GM12878 (cell line): ENCODE measurements around the gene TK2. TPM values are rescaled to one million over a fixed set of nuclear protein-coding genes. Genes with fewer than 3 reads are reported as not detected.
A peak's percentile ranks its signal among the peaks of the same experiment; 100 is the strongest.

Source experiments
- ATAC-seq: fragments of 200-7000 bp; cut with Tn5 transposase; 3 replicates; pipeline ENCODE4 v1.9.1; 2020; ENCODE audit warnings: mild to moderate bottlenecking, moderate library complexity
- BruUV-seq: library from RNA; stranded (reverse); fragments of 400-500 nt; replicated peaks from 2 replicates; lab custom pipeline; 2021; lab: Mats Ljungman, UMichigan
- CTCF ChIA-PET: fragments of 300-600 bp; sonication (Branson Sonifier 250); formaldehyde crosslinking; extraction: SDS; loops from one replicate; lab custom pipeline; 2021; ENCODE audit warnings: inconsistent platforms; lab: Yijun Ruan, JAX
- POLR2A ChIA-PET: fragments of 350-600 bp; formaldehyde crosslinking; extraction: SDS; loops from one replicate; lab custom pipeline; 2021; ENCODE audit warnings: inconsistent platforms; lab: Charles Lee
- RAD21 ChIA-PET: fragments of 300-600 bp; sonication (Branson Sonifier 250); formaldehyde crosslinking; loops from one replicate; lab custom pipeline; 2023; ENCODE audit warnings: antibody characterized with exemption; ENCODE audit not compliant: unreplicated experiment; lab: Charles Lee
- SMC1A ChIA-PET: fragments of 300-600 bp; sonication (Branson Sonifier 250); formaldehyde crosslinking; loops from one replicate; lab custom pipeline; 2023; ENCODE audit not compliant: unreplicated experiment, uncharacterized antibody; lab: Charles Lee
- DNase-seq: peaks from one replicate; pipeline ENCODE4 v3.0.0-alpha.2; 2011; ENCODE audit warnings: low read depth, low spot score
- FAIRE-seq: peaks from 3 replicates; lab custom pipeline; 2011; peaks lifted over from hg19 to GRCh38; lab: Jason Lieb, UNC
- H2AFZ ChIP-seq: 2 replicates; pipeline ENCODE4 v1.6.0; 2011; ENCODE audit warnings: low read depth, low read length, control low read depth; ENCODE audit not compliant: control insufficient read depth
- H3K27ac ChIP-seq: 2 replicates; pipeline ENCODE4 v1.5.1; 2011; ENCODE audit warnings: control low read depth; ENCODE audit not compliant: control insufficient read depth, insufficient read depth
- H3K27me3 ChIP-seq, 2 experiments: replicated peaks in 1 of 2; 2 replicates each; pipeline versions ENCODE4 v1.6.0 to v1.6.1; 2011; ENCODE audit warnings: low read length in 1 of 2; ENCODE audit not compliant: control insufficient read depth in 2 of 2, insufficient read depth in 2 of 2
- H3K36me3 ChIP-seq, 2 experiments: 2 replicates each; pipeline ENCODE4 v1.5.1; 2011; ENCODE audit warnings: low read length in 1 of 2; ENCODE audit not compliant: control insufficient read depth in 2 of 2, insufficient read depth in 2 of 2
- H3K4me1 ChIP-seq: 2 replicates; pipeline ENCODE4 v1.6.1; 2011; ENCODE audit warnings: mild to moderate bottlenecking, low read length, moderate library complexity, mixed read lengths; ENCODE audit not compliant: control insufficient read depth, insufficient read depth
- H3K4me2 ChIP-seq: 2 replicates; pipeline ENCODE4 v1.6.0; 2011; ENCODE audit warnings: control low read depth; ENCODE audit not compliant: control insufficient read depth, insufficient read depth
- H3K4me3 ChIP-seq: fragments of 200-600 bp; sonication (generic); 2 replicates; pipeline ENCODE4 v1.5.1; 2016
- H3K79me2 ChIP-seq: 2 replicates; pipeline ENCODE4 v1.6.0; 2011; ENCODE audit warnings: low read length; ENCODE audit not compliant: control insufficient read depth, insufficient read depth
- H3K9ac ChIP-seq: 2 replicates; pipeline ENCODE4 v1.8.0; 2011; ENCODE audit warnings: low read length, control low read depth, mixed read lengths; ENCODE audit not compliant: control insufficient read depth, insufficient read depth
- H3K9me3 ChIP-seq: replicated peaks from 3 replicates; pipeline ENCODE4 v1.5.1; 2011; ENCODE audit warnings: mild to moderate bottlenecking, low read length; ENCODE audit not compliant: control insufficient read depth, insufficient read depth
- H4K20me1 ChIP-seq: 2 replicates; pipeline ENCODE4 v1.6.0; 2011; ENCODE audit not compliant: control insufficient read depth, insufficient read depth
- ASH2L ChIP-seq: fragments of 300-600, 200-600 bp; sonication (generic); IDR thresholded peaks from 2 replicates; pipeline ENCODE4 v1.6.1; 2017; ENCODE audit warnings: low read depth, mild to moderate bottlenecking, borderline replicate concordance
- CBX3 ChIP-seq: fragments of 200-600 bp; sonication (generic); IDR thresholded peaks from 2 replicates; pipeline ENCODE4 v1.6.1; 2016; ENCODE audit warnings: low read depth, borderline replicate concordance
- CHD4 ChIP-seq: fragments of 200-600 bp; sonication (generic); IDR thresholded peaks from 2 replicates; pipeline ENCODE4 v1.6.1; 2016; ENCODE audit warnings: mild to moderate bottlenecking
- CREB1 ChIP-seq: IDR thresholded peaks from 2 replicates; pipeline ENCODE4 v1.6.1; 2012; ENCODE audit warnings: low read depth, mild to moderate bottlenecking, inconsistent platforms
- EP300 ChIP-seq, 2 experiments: fragments of 150-350 bp in 1 of 2; IDR thresholded peaks; 2 replicates each; pipeline ENCODE4 v1.6.1; 2011 to 2012; ENCODE audit warnings: low read depth in 2 of 2, low read length in 2 of 2, borderline replicate concordance in 1 of 2, improper control_type of control experiment in 1 of 2, inconsistent platforms in 1 of 2; ENCODE audit not compliant: control insufficient read depth in 1 of 2
- HDAC2 ChIP-seq: fragments of 200-600 bp; sonication (generic); IDR thresholded peaks from 2 replicates; pipeline ENCODE4 v1.6.1; 2017
- IKZF2 ChIP-seq, 2 experiments: fragments of 450-650 bp; IDR thresholded peaks; 2 replicates each; pipeline ENCODE4 v1.6.1; 2017; ENCODE audit warnings: mild to moderate bottlenecking in 2 of 2, moderate library complexity in 2 of 2
- JUND ChIP-seq: IDR thresholded peaks from 2 replicates; pipeline ENCODE4 v1.6.1; 2012; ENCODE audit warnings: low read depth, mild to moderate bottlenecking, low read length, improper control_type of control experiment, moderate library complexity
- MAX ChIP-seq: IDR thresholded peaks from 2 replicates; pipeline ENCODE4 v1.6.1; 2012; ENCODE audit warnings: low read depth, low read length, improper control_type of control experiment
- MTA3 ChIP-seq: IDR thresholded peaks from 2 replicates; pipeline ENCODE4 v1.6.1; 2012; ENCODE audit warnings: low read length, inconsistent platforms, borderline replicate concordance
- MXI1 ChIP-seq: fragments of 150-350 bp; IDR thresholded peaks from 2 replicates; pipeline ENCODE4 v1.6.1; 2011; ENCODE audit warnings: low read depth, mild to moderate bottlenecking, inconsistent platforms, low read length, improper control_type of control experiment
- MYB ChIP-seq: fragments of 150-350 bp; IDR thresholded peaks from 2 replicates; pipeline ENCODE4 v1.6.1; 2014; ENCODE audit warnings: mild to moderate bottlenecking, low read depth, low read length, borderline replicate concordance
- PML ChIP-seq: IDR thresholded peaks from 2 replicates; pipeline ENCODE4 v1.6.1; 2012; ENCODE audit warnings: low read length, inconsistent platforms
- RB1 ChIP-seq: fragments of 450-650 bp; formaldehyde crosslinking; IDR thresholded peaks from 2 replicates; pipeline ENCODE4 v1.6.1; 2017; ENCODE audit warnings: mild to moderate bottlenecking, borderline replicate concordance
- RELA ChIP-seq: fragments of 450-650 bp; IDR thresholded peaks from 2 replicates; pipeline ENCODE4 v1.8.0; 2014; ENCODE audit warnings: borderline replicate concordance; ENCODE audit not compliant: partially characterized antibody
- REST ChIP-seq: IDR thresholded peaks from 2 replicates; pipeline ENCODE4 v1.6.1; 2012; ENCODE audit warnings: mild to moderate bottlenecking, low read depth, low read length
- SPI1 ChIP-seq: IDR thresholded peaks from 2 replicates; pipeline ENCODE4 v1.6.1; 2011; ENCODE audit warnings: low read depth, mild to moderate bottlenecking, low read length, moderate library complexity, borderline replicate concordance; ENCODE audit not compliant: insufficient read depth
- STAT1 ChIP-seq: fragments of 450-650 bp; conservative IDR thresholded peaks from 2 replicates; pipeline ENCODE4 v1.6.1; 2014; ENCODE audit warnings: antibody characterized with exemption, mild to moderate bottlenecking
- WRNIP1 ChIP-seq: IDR thresholded peaks from 2 replicates; pipeline ENCODE4 v1.6.1; 2011; ENCODE audit warnings: low read depth, low read length, improper control_type of control experiment, borderline replicate concordance
- WGBS: methylation state at CpG from one replicate; pipeline ENCODE4 v1.1.6; 2016; ENCODE audit warnings: low lambda C conversion rate; ENCODE audit not compliant: insufficient replicate concordance, insufficient coverage; ENCODE audit errors: missing lambda C conversion rate; 5-methylcytosine and 5-hydroxymethylcytosine counted together
- in situ Hi-C: fragments of 300-500 bp; cut with MboI; formaldehyde crosslinking; loops from 9 replicates; pipeline ENCODE4 v1.14.3; 2018; ENCODE audit warnings: mixed read lengths
- intact Hi-C: fragments of 100-400 bp; cut with micrococcal nuclease; formaldehyde crosslinking; loops from one replicate; pipeline ENCODE4 v1.14.2; 2022; ENCODE audit not compliant: unreplicated experiment
- polyA plus RNA-seq, 11 experiments: library from polyadenylated mRNA; depleted of rRNA in 4 of 11; unstranded in 6 of 11; stranded (reverse) in 5 of 11; fragments of >200 nt; fragmentation: Nextera tagmentation in 4 of 11; fragmentation: Illumina TruSeq in 1 of 11; extraction: Ambion mirVana in 4 of 11; extraction: Trizol in 1 of 11; gene quantifications; 1 replicate in 1 of 11; 2 replicates in 10 of 11; pipeline versions ENCODE4 v1.2.1 to v1.2.3, GENCODE V29; 2011 to 2016; ENCODE audit warnings: inconsistent platforms in 2 of 11, missing spikeins in 2 of 11, low read depth in 1 of 11
- total RNA-seq, 4 experiments: library from RNA; depleted of rRNA in 3 of 4; stranded (reverse); fragments of >200 nt in 3 of 4; fragmentation: Illumina TruSeq in 1 of 4; extraction: Trizol in 1 of 4; gene quantifications; 2 replicates each; pipeline versions ENCODE4 v1.2.1 to v1.2.3, GENCODE V29; 2013 to 2021

TK2 gene
- total and polyA plus RNA-seq, 10 of the 15 experiments (the other 5 are each of a cell fraction or from before 2014, with no cell fraction given) = 1.3 to 12.4 (median 3.0) TPM

- ChIA-PET POLR2A (interaction anchor here (0.7 to 1.2 kb wide), 3 partner anchors 23 to 45 kb away, joined by 3 to 5 read pairs (median 4); no protein-coding TSS in a partner anchor), RAD21 (interaction anchor here (0.8 to 1.7 kb wide), 6 partner anchors 8 to 111 kb away, joined by 3 to 8 read pairs (median 4); partner anchors contain the start of gene CKLF), SMC1A (interaction anchor here (0.8 to 2.5 kb wide), 10 partner anchors 9 to 112 kb away, joined by 3 to 19 read pairs (median 4); partner anchors contain the start of genes CKLF and TK2), CTCF (interaction anchor here (0.7 to 1.7 kb wide), 7 partner anchors 35 to 175 kb away, joined by 3 to 6 read pairs (median 4); partner anchors contain the start of gene CKLF)
- Histone ChIP-seq H3K27me3 (no peaks in the 10 kb centered on the region), H3K4me3 (peak overlapping the region; percentile 11; the same call in 1 of the 2 replicates), H3K27ac (peak overlapping the region; percentile 84), H3K9me3 (no peaks in the 10 kb centered on the region), H2AFZ (peak overlapping the region; percentile 52), H3K79me2 (no peaks in the 10 kb centered on the region), H3K9ac (peak overlapping the region; percentile 65), H3K36me3 (no peaks in the 10 kb centered on the region; a peak in 1 of 4 replicates), H3K4me2 (peak overlapping the region; percentile 99), H4K20me1 (no peaks in the 10 kb centered on the region), H3K4me1 (peaks cover 50% of the 10 kb centered on the region)
- BruUV-seq = TSS peak; percentile 92
- DNase-seq (peak; percentile 98), FAIRE-seq (peak; percentile 99), ATAC-seq (peak; percentile 95)
- 5% methylated on average over 15 of the region's 15 CpGs for WGBS
- intact Hi-C loops = loop anchor here (2.0 kb wide), 2 partner anchors 34 to 88 kb away; partner anchors contain the start of gene CMTM3
- in situ Hi-C loops = no loop called here
- TF ChIP-seq MTA3 (peak; percentile 83; the same call in 1 of the 2 replicates), REST (0 out of 2 replicates have a peak, but pooled peaks have one; percentile 5), EP300 (IDR thresholded peaks at IDR 0.05; ENCODE audit: borderline replicate concordance in 1 of 2, control insufficient read depth in 1 of 2, low read depth in 2 of 2, low read length in 2 of 2) (peak; percentile 70 to 75), MYB (peak; percentile 5; the same call in 1 of the 2 replicates), RB1 (no peak), RELA (peak; percentile 81), PML (peak; percentile 72; the same call in 1 of the 2 replicates), MXI1 (peak; percentile 91), WRNIP1 (no peak), ASH2L (0 out of 2 replicates have a peak, but pooled peaks have one; percentile 47), CHD4 (no peak), STAT1 (no peak), JUND (peak; percentile 69; the same call in 1 of the 2 replicates), IKZF2 (IDR thresholded peaks at IDR 0.05) (peak; percentile 78), MAX (peak; percentile 60; the same call in 1 of the 2 replicates), CREB1 (peak; percentile 75), CBX3 (no peak), HDAC2 (no peak), SPI1 (peak; percentile 80; the same call in 1 of the 2 replicates)
Measured at GRCh38 chr16:66516808-66517585, 32.9 kb downstream of the TK2 start.
